ENCODE results near the gene LZTS2. TPM values are rescaled to one million over a fixed set of nuclear protein-coding genes. Genes with fewer than 3 reads are reported as not detected.

Gene LZTS2
- total and polyA plus RNA-seq, 9 donors: 35.6 to 72.0 (median 62.9) TPM

DNA sequence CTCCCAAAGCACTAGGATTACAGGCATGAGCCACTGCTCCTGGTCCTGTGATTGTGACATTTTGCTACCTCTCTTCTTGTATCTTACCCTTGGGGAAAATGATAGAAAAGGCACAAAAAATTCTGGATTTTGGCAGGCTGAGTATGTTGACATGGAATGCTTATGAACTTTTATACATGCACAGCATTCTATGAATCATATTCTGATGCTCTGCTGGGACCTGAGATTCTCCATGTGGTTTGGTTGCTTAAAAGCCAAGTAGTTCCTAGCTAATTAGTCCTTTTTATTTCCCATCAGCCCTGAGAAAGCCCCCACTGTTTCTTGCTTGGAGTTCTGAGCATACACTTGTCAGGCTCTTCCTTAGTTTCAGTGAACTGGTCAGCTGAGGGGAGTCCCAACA lies 53.9 kb downstream of the LZTS2 start:
- H3K27me3 ChIP-seq (ENCODE audit: control insufficient read depth, insufficient read depth, low read length): peaks cover 29% of the 10 kb centered on the region
- no peak overlapping the region for H3K4me3 ChIP-seq (ENCODE audit: low read length)
- no peak overlapping the region for H3K27ac ChIP-seq (ENCODE audit: low read length)
- no peaks in the 10 kb centered on the region for H3K9me3 ChIP-seq (replicated peaks; ENCODE audit: control insufficient read depth, low read depth, low read length)
- no peaks in the 10 kb centered on the region for H3K36me3 ChIP-seq (ENCODE audit: control insufficient read depth, insufficient read depth, low read length)
- H3K4me1 ChIP-seq (ENCODE audit: control insufficient read depth, insufficient read depth, low read length): peaks cover 8% of the 10 kb centered on the region
- DNase-seq: no peak

DNA sequence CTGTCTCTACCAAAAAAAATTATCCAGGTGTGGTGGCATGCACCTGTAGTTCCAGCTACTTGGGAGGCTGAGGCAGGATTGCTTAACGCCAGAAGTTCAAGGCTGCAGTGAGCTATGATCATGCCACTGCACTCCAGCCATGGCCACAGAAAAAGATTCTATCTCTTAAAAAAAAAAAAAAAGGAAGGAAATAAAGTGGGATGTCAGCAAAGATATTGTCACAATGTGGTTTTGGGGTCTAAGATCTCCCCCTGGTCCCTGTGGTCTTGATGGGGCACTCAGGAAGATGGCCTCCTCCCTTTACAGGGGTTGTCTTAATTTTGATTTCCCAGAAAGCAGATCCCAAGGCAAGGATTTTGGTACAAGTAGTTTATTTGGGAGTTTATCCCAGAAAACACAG lies 54.7 kb downstream of the LZTS2 start:
- WGBS (ENCODE audit: insufficient coverage): no CpG with 5 or more reads among the region's 1 CpG

DNA sequence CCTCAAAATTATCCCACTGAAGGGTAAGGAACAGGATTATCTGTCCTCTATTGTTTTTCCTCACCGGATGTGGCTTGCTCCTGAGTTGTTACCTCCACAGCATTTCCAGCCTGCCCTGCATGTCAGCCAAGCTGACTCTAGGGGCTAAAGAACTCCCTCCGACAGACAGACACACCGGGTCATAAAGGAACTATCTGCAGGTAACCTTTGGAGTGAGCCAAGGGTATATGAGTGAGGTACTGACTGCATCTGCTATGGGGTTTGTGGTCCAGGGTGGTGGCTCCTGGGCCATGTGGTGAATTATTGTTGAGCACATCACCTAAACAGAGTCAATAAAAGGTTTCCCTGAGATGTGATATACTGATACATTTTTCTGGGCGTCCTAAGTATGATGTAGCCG lies 55.3 kb downstream of the LZTS2 start:
- H3K4me1 ChIP-seq (ENCODE audit: control insufficient read depth, insufficient read depth, low read length): peaks cover 12% of the 10 kb centered on the region
- H3K27ac ChIP-seq (ENCODE audit: low read length): no peak overlapping the region
- 100% methylated on average over 1 of the region's 5 CpGs for WGBS (ENCODE audit: insufficient coverage)

More for the DNA sequence above, 54.7 kb downstream of the LZTS2 start:
- H3K9me3 ChIP-seq (replicated peaks; ENCODE audit: control insufficient read depth, low read depth, low read length): no peaks in the 10 kb centered on the region
- no peaks in the 10 kb centered on the region for H3K36me3 ChIP-seq (ENCODE audit: control insufficient read depth, insufficient read depth, low read length)
- H3K27ac ChIP-seq (ENCODE audit: low read length): no peak overlapping the region
- H3K4me3 ChIP-seq (ENCODE audit: low read length): no peak overlapping the region
- DNase-seq: no peak
- peaks cover 21% of the 10 kb centered on the region for H3K27me3 ChIP-seq (ENCODE audit: control insufficient read depth, insufficient read depth, low read length)
- H3K4me1 ChIP-seq (ENCODE audit: control insufficient read depth, insufficient read depth, low read length): peaks cover 10% of the 10 kb centered on the region

DNA sequence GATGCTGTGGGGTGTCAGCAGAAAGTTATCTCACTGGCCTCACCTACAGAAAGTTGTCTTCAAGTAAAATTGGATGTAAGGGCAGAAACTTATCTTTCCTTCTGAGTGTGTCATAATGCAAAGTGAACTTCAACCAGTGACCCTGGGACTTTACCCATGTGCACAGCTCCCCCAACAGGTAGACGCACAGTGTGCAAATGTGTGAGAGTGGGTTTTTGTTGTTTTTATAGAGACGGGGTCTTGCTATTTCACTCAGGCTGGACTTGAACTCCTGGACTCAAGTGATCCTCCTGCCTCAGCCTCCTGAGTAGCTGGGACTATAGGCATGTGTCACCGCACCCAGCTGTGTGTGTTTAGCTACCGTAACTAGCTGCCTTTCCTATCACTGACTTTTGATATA lies 55.8 kb downstream of the LZTS2 start:
- Histone ChIP-seq H3K36me3 (ENCODE audit: control insufficient read depth, insufficient read depth, low read length) (no peaks in the 10 kb centered on the region), H3K9me3 (replicated peaks; ENCODE audit: control insufficient read depth, low read depth, low read length) (no peaks in the 10 kb centered on the region), H3K27me3 (ENCODE audit: control insufficient read depth, insufficient read depth, low read length) (peaks cover 10% of the 10 kb centered on the region), H3K27ac (ENCODE audit: low read length) (no peak overlapping the region), H3K4me3 (ENCODE audit: low read length) (no peak overlapping the region), H3K4me1 (ENCODE audit: control insufficient read depth, insufficient read depth, low read length) (peaks cover 10% of the 10 kb centered on the region)
- WGBS (ENCODE audit: insufficient coverage): 50% methylated on average over 1 of the region's 4 CpGs
- no peak for DNase-seq

More for the DNA sequence above, 55.3 kb downstream of the LZTS2 start:
- H3K36me3 ChIP-seq (ENCODE audit: control insufficient read depth, insufficient read depth, low read length): no peaks in the 10 kb centered on the region
- no peaks in the 10 kb centered on the region for H3K9me3 ChIP-seq (replicated peaks; ENCODE audit: control insufficient read depth, low read depth, low read length)
- H3K27me3 ChIP-seq (ENCODE audit: control insufficient read depth, insufficient read depth, low read length): peaks cover 15% of the 10 kb centered on the region
- no peak overlapping the region for H3K4me3 ChIP-seq (ENCODE audit: low read length)
- no peak for DNase-seq

DNA sequence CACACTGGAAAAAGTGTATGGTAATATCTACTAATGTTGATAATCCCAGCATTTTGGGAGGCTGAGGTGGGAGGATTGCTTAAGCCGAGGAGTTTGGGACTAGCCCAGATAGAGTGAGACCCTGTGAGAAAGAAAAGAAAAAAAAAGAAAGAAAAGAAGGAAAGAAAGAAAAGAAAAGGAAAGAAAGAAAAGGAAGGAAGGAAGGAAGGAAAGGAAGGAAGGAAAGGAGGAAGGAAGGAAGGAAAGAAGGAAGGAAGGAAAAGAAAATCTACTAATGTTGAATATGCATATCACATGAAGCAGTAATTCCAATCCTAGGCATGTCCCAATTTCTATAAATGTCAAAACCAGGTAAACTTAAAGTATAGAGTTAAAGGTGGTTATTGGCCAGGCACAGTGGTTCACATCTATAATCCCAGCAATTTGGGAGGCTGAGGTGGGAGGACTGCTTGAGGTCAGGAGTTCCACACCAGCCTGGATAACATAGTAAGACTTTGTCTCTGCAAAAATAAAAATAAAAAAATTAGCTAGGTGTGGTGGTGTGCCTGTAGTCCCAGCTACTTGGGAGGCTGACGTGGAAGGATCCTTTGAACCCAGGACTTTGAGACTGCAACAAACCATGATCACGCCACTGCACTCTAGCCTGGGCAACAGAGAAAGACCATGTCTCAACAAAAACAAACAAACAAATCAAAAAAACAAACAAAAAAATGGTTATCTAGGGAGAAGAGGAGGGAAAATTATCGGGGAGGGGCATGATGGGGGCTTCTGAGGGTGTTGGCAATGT lies 57.0 kb downstream of the LZTS2 start:
- 92% methylated on average over 2 of the region's 4 CpGs for WGBS (ENCODE audit: insufficient coverage)

More for the DNA sequence above, 57.0 kb downstream of the LZTS2 start:
- Histone ChIP-seq H3K27ac (ENCODE audit: low read length) (no peak overlapping the region), H3K4me3 (ENCODE audit: low read length) (no peak overlapping the region), H3K36me3 (ENCODE audit: control insufficient read depth, insufficient read depth, low read length) (no peaks in the 10 kb centered on the region), H3K4me1 (ENCODE audit: control insufficient read depth, insufficient read depth, low read length) (peaks cover 12% of the 10 kb centered on the region), H3K9me3 (replicated peaks; ENCODE audit: control insufficient read depth, low read depth, low read length) (no peaks in the 10 kb centered on the region), H3K27me3 (ENCODE audit: control insufficient read depth, insufficient read depth, low read length) (no peaks in the 10 kb centered on the region)
- no peak for DNase-seq

Other genes with a start within 250 kb of the LZTS2 start
- 113 TPM for gene SLF2, start 86.8 kb upstream of the LZTS2 start, total RNA-seq
- 100 to 1,000 TPM in 1 of 8 donors, 10 to 100 TPM in 7; 59.1 to 106 (median 81.3) TPM for gene SLF2, start 86.8 kb upstream of the LZTS2 start, polyA plus RNA-seq (ENCODE audit: insufficient read depth in 1 of 8, insufficient read length in 8 of 8, low replicate concordance in 1 of 8)
- 1.2 TPM for gene SEMA4G, start 30.3 kb upstream of the LZTS2 start, total RNA-seq
- 10 to 100 TPM in 3 of 8 donors, 1 to 10 TPM in 5; 4.8 to 12.9 (median 7.3) TPM for gene SEMA4G, start 30.3 kb upstream of the LZTS2 start, polyA plus RNA-seq (ENCODE audit: insufficient read depth in 1 of 8, insufficient read length in 8 of 8, low replicate concordance in 1 of 8)
- gene MRPL43, start 12.3 kb upstream of the LZTS2 start, total RNA-seq: 61.0 TPM
- 10 to 100 TPM; 63.4 to 94.4 (median 69.4) TPM for gene MRPL43, start 12.3 kb upstream of the LZTS2 start, polyA plus RNA-seq (ENCODE audit: insufficient read depth in 1 of 8, insufficient read length in 8 of 8, low replicate concordance in 1 of 8)
- 5.9 TPM for gene TWNK, start 12.3 kb upstream of the LZTS2 start, total RNA-seq
- 10 to 100 TPM in 3 of 8 donors, 1 to 10 TPM in 5; 8.1 to 12.0 (median 9.6) TPM for gene TWNK, start 12.3 kb upstream of the LZTS2 start, polyA plus RNA-seq (ENCODE audit: insufficient read depth in 1 of 8, insufficient read length in 8 of 8, low replicate concordance in 1 of 8)
- gene PDZD7, start 31.3 kb downstream of the LZTS2 start, total RNA-seq: 1.2 TPM
- 1 to 10 TPM in 5 of 8 donors, under 1 TPM in 3; 0.41 to 6.1 (median 1.4) TPM for gene PDZD7, start 31.3 kb downstream of the LZTS2 start, polyA plus RNA-seq (ENCODE audit: insufficient read depth in 1 of 8, insufficient read length in 8 of 8, low replicate concordance in 1 of 8)
- gene SFXN3, start 31.4 kb downstream of the LZTS2 start, total RNA-seq: 27.8 TPM
- 10 to 100 TPM; 18.8 to 37.2 (median 22.1) TPM for gene SFXN3, start 31.4 kb downstream of the LZTS2 start, polyA plus RNA-seq (ENCODE audit: insufficient read depth in 1 of 8, insufficient read length in 8 of 8, low replicate concordance in 1 of 8)
- gene KAZALD1, start 62.2 kb downstream of the LZTS2 start, total RNA-seq: 60.2 TPM
- gene KAZALD1, start 62.2 kb downstream of the LZTS2 start, polyA plus RNA-seq (ENCODE audit: insufficient read depth in 1 of 8, insufficient read length in 8 of 8, low replicate concordance in 1 of 8): 10 to 100 TPM; 22.3 to 63.9 (median 36.6) TPM
- not detected for gene TLX1, start 131.5 kb downstream of the LZTS2 start, total RNA-seq
- gene TLX1, start 131.5 kb downstream of the LZTS2 start, polyA plus RNA-seq (ENCODE audit: insufficient read depth in 1 of 8, insufficient read length in 8 of 8, low replicate concordance in 1 of 8): not detected
- gene LBX1, start 229.7 kb downstream of the LZTS2 start, total RNA-seq: 3.3 TPM
- gene LBX1, start 229.7 kb downstream of the LZTS2 start, polyA plus RNA-seq (ENCODE audit: insufficient read depth in 1 of 8, insufficient read length in 8 of 8, low replicate concordance in 1 of 8): 10 to 100 TPM in 3 of 8 donors, 1 to 10 TPM in 5; 5.1 to 12.3 (median 9.3) TPM